Colonic mucosa (tissue), 4 donors: ENCODE measurements around the gene SFXN4. TPM values are rescaled to one million over a fixed set of nuclear protein-coding genes. Genes with fewer than 3 reads are reported as not detected.

Experiments used
- DNase-seq: peaks from one replicate; pipeline ENCODE4 v3.0.0-alpha.2; 2020
- H3K27ac ChIP-seq: fragments of 200-600 bp; one replicate; pipeline ENCODE4 v1.8.0; 2021
- H3K27me3 ChIP-seq: fragments of 200-600 bp; one replicate; pipeline ENCODE4 v1.8.0; 2021
- H3K36me3 ChIP-seq: fragments of 200-600 bp; one replicate; pipeline ENCODE4 v1.8.0; 2021
- H3K4me1 ChIP-seq: fragments of 200-600 bp; one replicate; pipeline ENCODE4 v1.8.0; 2021; ENCODE audit warnings: mild to moderate bottlenecking
- H3K4me3 ChIP-seq: fragments of 200-600 bp; one replicate; pipeline ENCODE4 v1.8.0; 2021
- H3K9ac ChIP-seq, 2 donors: one replicate each; pipeline ENCODE4 v1.7.0; 2013; ENCODE audit warnings: control low read depth in 2 of 2, low read depth in 2 of 2, low read length in 2 of 2
- H3K9me3 ChIP-seq: fragments of 200-600 bp; one replicate; pipeline ENCODE4 v1.8.0; 2021
- intact Hi-C: fragments of 100-400 bp; cut with DNase I; formaldehyde crosslinking; loops from one replicate; pipeline ENCODE4 v1.14.1; 2022
- total RNA-seq, 2 donors: library from RNA; stranded (reverse); fragmentation: NEBNext Ultra II Directional in 1 of 2; extraction: Animal tissue kit (Norgen Biotek cat#: 25700) in 1 of 2; gene quantifications; one replicate each; pipeline ENCODE4 v1.2.1, GENCODE V29; 2021
- TF ChIP-seq, protein P1 (sequence below): fragments of 200-600 bp; IDR thresholded peaks from one replicate; pipeline ENCODE4 v1.8.0; 2022; ENCODE audit warnings: antibody characterized with exemption, mild to moderate bottlenecking
- donor health status: healthy.
- donor health status: DM: no; HTN: no; CAD: no.
- donor health status: DM: no; HTN: no; CAD: no.

SFXN4 gene
- total RNA-seq, 2 donors from 2014 or later: 29.4 to 37.2 TPM

GRCh38 chr10:119129721-119130120, 35.8 kb downstream of the SFXN4 start:
- intact Hi-C loops: no loop called here
- no peaks in the 10 kb centered on the region for H3K36me3 ChIP-seq
- H3K27ac ChIP-seq: no peak overlapping the region
- no peak for DNase-seq
- H3K9ac ChIP-seq: no peak overlapping the region
- H3K4me3 ChIP-seq: no peak overlapping the region
- no peaks in the 10 kb centered on the region for H3K4me1 ChIP-seq
- no peaks in the 10 kb centered on the region for H3K9me3 ChIP-seq
- TF ChIP-seq, protein P1, sequence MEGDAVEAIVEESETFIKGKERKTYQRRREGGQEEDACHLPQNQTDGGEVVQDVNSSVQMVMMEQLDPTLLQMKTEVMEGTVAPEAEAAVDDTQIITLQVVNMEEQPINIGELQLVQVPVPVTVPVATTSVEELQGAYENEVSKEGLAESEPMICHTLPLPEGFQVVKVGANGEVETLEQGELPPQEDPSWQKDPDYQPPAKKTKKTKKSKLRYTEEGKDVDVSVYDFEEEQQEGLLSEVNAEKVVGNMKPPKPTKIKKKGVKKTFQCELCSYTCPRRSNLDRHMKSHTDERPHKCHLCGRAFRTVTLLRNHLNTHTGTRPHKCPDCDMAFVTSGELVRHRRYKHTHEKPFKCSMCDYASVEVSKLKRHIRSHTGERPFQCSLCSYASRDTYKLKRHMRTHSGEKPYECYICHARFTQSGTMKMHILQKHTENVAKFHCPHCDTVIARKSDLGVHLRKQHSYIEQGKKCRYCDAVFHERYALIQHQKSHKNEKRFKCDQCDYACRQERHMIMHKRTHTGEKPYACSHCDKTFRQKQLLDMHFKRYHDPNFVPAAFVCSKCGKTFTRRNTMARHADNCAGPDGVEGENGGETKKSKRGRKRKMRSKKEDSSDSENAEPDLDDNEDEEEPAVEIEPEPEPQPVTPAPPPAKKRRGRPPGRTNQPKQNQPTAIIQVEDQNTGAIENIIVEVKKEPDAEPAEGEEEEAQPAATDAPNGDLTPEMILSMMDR: no peak
- H3K27me3 ChIP-seq: no peaks in the 10 kb centered on the region

- TF ChIP-seq, protein P1: no peak
- H3K36me3 ChIP-seq: no peaks in the 10 kb centered on the region
- no peak overlapping the region for H3K27ac ChIP-seq
- H3K4me3 ChIP-seq: no peak overlapping the region
- no peak for DNase-seq
- H3K4me1 ChIP-seq: no peaks in the 10 kb centered on the region
- no peak overlapping the region for H3K9ac ChIP-seq
- H3K27me3 ChIP-seq: no peaks in the 10 kb centered on the region
- intact Hi-C loops: no loop called here
- no peaks in the 10 kb centered on the region for H3K9me3 ChIP-seq
These were observed 39.6 kb downstream of the SFXN4 start for GRCh38 chr10:119125942-119126341.

- no peaks in the 10 kb centered on the region for H3K9me3 ChIP-seq
- no peak overlapping the region for H3K4me3 ChIP-seq
- H3K27ac ChIP-seq: no peak overlapping the region
- DNase-seq: no peak
- TF ChIP-seq, protein P1: no peak
- H3K4me1 ChIP-seq: no peaks in the 10 kb centered on the region
- no peak overlapping the region for H3K9ac ChIP-seq
- intact Hi-C loops: no loop called here
- no peaks in the 10 kb centered on the region for H3K36me3 ChIP-seq
- H3K27me3 ChIP-seq: no peaks in the 10 kb centered on the region
These were observed 44.6 kb downstream of the SFXN4 start for GRCh38 chr10:119120875-119121274.

GRCh38 chr10:119120413-119120867, 45.1 kb downstream of the SFXN4 start:
- no peaks in the 10 kb centered on the region for H3K27me3 ChIP-seq
- H3K9me3 ChIP-seq: no peaks in the 10 kb centered on the region
- H3K9ac ChIP-seq: no peak overlapping the region
- H3K4me1 ChIP-seq: no peaks in the 10 kb centered on the region
- H3K36me3 ChIP-seq: no peaks in the 10 kb centered on the region
- no peak overlapping the region for H3K27ac ChIP-seq
- no peak for DNase-seq
- intact Hi-C loops: no loop called here
- no peak overlapping the region for H3K4me3 ChIP-seq
- TF ChIP-seq, protein P1: no peak

DNA sequence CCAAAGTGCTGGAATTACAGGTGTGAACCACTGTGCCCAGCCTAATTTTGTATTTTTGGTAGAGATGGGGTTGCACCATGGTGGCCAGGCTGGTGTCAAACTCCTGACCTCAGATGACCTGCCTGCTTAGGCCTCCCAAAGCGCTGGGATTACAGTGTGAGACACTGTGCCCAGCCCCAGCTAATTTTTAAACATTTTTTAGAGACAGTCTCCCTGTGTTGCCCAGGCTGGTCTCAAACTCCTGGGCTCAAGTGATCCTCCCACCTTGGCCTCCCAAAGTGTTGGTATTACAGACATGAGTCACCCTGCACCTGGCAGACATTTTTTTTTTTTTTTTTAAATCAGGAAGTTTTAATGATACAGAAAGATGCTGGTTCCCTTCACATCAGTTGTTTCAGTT, 46.1 kb downstream of the SFXN4 start:
- Histone ChIP-seq H3K9me3 (no peaks in the 10 kb centered on the region), H3K4me1 (no peaks in the 10 kb centered on the region), H3K36me3 (no peaks in the 10 kb centered on the region), H3K27ac (no peak overlapping the region), H3K9ac (no peak overlapping the region), H3K4me3 (no peak overlapping the region), H3K27me3 (no peaks in the 10 kb centered on the region)
- DNase-seq: no peak
- intact Hi-C loops: loop anchor here (10.0 kb wide), 1 partner anchor 55 kb away; no protein-coding TSS in a partner anchor
- TF ChIP-seq, protein P1: no peak
